B cell (primary cell): ENCODE measurements around the gene CAMKK2.

ENCODE experiments used
- CTCF ChIP-seq: fragments of 200-600 bp; IDR thresholded peaks from one replicate; pipeline ENCODE4 v1.8.0; 2022; ENCODE audit warnings: antibody characterized with exemption, mild to moderate bottlenecking
- EZH2 ChIP-seq: IDR thresholded peaks from 2 replicates; pipeline ENCODE4 v1.6.1; 2012; ENCODE audit warnings: borderline replicate concordance, low read depth, mild to moderate bottlenecking, moderate library complexity, low read length; ENCODE audit not compliant: insufficient read depth, poor library complexity, severe bottlenecking

GRCh38 chr12:121189131-121189530 lies 107.4 kb downstream of the CAMKK2 start:
- TF ChIP-seq CTCF (no peak), EZH2 (no peak)
